ENCODE results near the gene MGAT5B.
A peak's percentile ranks its signal among the peaks of the same experiment; 100 is the strongest.
"Not testable (repeated sequence)": the region's sequence is repeated elsewhere in the genome, so short reads cannot be mapped to it uniquely, and the experiment has no call there.

Gene MGAT5B, protein sequence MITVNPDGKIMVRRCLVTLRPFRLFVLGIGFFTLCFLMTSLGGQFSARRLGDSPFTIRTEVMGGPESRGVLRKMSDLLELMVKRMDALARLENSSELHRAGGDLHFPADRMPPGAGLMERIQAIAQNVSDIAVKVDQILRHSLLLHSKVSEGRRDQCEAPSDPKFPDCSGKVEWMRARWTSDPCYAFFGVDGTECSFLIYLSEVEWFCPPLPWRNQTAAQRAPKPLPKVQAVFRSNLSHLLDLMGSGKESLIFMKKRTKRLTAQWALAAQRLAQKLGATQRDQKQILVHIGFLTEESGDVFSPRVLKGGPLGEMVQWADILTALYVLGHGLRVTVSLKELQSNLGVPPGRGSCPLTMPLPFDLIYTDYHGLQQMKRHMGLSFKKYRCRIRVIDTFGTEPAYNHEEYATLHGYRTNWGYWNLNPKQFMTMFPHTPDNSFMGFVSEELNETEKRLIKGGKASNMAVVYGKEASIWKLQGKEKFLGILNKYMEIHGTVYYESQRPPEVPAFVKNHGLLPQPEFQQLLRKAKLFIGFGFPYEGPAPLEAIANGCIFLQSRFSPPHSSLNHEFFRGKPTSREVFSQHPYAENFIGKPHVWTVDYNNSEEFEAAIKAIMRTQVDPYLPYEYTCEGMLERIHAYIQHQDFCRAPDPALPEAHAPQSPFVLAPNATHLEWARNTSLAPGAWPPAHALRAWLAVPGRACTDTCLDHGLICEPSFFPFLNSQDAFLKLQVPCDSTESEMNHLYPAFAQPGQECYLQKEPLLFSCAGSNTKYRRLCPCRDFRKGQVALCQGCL

DNA sequence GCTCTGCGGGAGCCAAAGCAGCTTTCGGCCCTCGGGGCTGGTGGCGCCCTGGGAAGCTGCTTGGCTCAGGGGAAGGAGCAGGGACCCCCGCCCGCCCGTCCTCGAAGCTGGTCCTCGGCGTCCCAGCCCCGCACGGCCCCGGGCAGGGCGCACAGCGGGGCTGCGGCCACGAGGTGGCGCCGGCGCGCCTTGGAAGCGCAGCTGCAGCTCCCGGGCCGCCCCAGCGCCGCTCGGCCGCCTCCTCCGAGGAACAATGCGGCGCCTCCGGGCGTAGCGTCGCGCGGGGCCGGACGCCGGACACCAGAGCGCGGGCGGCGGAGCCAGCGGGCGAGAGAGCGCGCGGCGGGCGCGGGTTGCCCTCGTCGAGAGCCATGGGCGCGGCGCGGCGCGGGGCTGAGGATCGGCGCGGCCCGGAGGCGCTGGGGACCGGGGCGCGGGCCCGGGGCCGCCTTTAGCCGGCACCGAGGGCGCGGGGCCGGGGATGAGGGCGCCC lies at the start of gene MGAT5B:
Gene MGAT5B, plus strand, starts transcription at position 229 of the 493 bp plus-strand sequence. CDS start 626 bp downstream, outside the sequence.
- DNase-seq (ENCODE audit: low spot score), result peak; percentile 93

DNA sequence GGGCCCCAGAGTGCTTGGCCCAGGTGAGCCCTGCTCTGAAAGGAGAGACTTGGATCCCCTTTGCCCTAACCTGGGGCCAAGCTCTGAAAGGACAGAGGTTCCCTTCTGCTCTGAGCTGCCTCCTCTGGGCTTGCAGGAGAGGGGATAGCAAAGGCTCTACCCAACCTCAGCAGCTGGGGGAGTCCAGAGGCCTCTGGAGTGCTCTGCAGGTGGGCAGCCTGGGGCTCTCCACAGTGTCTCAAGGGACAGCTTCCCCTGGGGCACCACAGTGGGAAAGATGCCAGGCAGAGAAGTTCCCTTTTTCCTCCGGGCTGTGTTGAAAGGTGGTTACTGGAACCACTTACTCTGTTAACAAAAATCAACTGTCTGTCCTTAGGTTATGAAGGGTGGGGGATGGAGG lies 48.2 kb upstream of the MGAT5B start:
- no peak for DNase-seq (ENCODE audit: low spot score)

DNA sequence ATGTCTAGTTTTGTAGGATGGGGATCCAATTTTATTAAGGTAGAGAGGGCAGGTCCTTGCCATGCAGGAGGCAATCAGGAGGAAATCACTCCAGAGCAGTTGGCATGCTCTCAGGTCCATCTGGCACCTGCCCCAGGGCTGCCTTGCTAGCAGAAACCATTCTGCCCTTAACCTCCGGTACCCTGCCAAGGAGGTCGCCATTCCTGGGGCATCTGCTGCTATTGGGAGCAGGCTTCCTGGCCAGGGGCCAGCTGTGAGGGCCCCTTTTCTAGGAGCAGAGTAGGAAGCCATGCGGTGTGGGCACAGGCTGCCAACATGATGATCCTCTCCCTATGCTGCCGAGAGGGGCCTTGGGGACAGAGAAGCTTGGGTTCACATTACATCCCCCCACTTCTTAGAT lies 47.6 kb upstream of the MGAT5B start:
- DNase-seq (ENCODE audit: low spot score), result no peak

DNA sequence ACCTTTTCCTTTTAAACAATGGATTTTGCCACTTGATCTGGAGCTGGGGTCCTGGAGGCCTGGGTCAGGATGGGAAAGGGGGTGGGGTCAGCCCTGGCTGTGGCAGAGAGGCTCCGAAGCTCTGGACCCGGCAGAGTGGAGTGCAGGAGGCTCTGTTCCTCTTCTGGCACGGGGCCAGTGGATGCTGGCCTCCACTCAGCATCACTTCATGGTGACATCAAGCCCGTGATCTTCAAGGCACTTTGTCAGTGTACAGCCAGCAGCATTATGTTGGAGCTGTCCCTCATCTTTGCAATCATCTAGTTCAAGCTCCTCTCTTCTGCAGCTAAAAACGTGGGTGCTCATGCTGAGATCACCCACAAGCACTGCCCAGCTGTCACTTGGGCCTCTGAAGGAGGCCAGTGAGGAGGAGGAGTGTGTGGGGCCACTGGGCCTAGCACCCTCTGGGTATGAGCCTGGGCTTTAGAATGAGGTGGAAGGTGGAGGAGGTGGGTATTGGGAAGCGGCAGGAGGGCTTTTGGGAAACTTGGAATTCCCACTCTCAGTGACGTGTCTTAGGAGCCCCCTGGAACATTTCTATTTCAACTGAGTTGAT lies 45.9 kb upstream of the MGAT5B start:
- DNase-seq (ENCODE audit: low spot score), result no peak

DNA sequence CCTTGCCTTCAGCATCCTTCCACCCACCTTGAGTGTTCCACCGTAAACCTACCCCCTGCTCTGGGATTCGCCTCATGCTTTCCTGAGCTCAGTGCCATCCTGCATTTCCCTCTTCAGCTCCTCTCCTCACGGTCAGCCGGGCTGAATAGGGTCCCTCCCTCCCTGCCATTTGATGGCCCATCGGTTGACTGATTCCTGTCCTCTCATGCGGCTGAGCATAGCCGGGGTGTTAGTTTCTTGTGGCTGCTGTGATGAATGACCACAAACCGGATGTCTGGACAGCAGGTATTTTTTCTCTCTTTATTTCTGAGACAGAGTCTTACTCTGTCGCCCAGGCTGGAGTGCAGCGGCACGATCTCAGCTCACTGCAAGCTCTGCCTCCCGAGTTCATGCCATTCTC lies 44.1 kb upstream of the MGAT5B start:
- DNase-seq (ENCODE audit: low spot score), result no peak

DNA sequence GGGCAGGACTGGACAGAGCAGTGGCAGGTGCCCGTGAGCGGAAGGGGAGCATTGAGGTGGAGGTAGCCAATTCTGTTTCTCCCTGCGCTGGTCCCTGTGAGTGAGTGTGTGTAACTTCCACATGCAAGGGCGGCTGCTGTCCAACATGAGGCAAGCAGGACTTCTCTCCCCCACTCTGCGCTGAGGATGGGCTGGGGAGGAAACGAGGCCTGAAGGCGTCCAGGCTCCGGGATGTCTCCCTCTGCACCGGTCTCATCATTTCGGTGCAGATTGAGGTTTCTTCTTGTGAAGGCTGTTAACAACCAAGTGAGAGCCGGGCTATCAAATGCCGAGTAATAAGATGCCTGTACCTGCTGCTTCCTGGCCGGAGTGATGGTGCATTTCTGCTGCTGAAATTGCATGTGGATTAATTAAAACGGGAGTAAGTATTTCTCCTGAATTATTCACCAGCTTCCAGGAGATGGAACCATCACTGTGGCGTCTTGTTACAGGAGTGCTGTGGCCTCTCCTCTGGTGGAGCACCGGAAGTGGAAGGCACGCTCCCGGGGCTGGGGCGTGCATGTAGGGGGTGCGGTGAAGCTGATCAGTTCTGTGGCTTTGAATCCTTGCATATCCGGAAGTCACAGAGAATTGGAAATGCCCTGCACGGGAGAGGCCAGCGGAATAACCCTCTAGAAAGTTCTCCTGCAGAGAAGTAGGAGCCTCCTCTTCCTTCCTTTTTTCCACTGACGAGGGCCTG lies 41.7 kb upstream of the MGAT5B start:
- no peak for DNase-seq (ENCODE audit: low spot score)

DNA sequence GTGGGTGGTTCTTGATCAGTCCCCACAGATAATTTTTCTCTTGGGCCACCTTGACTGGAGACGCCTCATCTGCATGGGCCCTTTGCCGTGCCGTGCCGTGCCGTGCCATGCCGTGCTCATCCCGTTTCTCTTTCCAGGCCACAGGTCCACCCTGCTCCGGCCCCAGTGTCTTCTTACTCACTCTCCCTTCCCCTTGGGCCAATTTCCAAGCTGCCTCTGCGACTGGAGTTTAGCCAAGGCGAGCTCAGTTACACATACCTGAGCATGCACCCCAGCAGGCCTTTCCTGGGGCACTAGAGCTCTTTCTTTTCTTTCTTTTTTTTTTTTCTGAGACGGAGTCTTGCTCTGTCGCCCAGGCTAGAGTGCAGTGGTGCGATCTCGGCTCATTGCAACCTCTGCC lies 40.5 kb upstream of the MGAT5B start:
- no peak for DNase-seq (ENCODE audit: low spot score)

DNA sequence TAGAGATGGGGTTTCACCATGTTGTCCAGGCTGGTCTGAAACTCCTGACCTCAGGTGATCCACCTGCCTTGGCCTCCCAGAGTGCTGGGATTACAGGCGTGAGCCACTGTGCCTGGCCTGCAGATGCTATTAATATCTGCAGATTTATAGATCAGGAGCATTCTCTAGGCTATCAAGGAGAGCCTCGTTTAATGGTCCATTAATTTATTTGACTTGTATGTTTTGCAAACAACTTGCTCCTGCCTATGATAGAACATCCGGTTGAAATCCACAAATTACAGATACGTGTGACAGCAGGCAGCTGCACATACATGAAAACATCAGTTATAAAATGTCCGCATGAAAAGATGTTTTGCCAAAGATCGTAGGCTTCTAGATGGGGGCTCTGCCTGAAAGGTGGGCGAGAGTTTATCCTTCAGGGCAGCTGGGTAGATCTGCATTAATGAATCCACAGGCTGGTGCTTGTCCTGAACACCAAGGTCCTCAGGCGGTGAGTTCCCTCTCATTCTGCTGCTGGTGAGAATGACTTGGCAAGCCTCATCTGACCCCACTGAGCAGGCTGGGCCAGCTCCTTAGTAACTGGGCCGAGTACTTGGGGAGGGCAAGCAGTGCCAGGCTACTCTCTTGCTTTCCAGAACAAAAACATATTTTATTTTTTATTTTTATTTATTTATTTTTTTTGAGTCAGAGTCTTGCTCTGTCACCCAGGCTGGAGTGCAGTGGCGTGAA lies 37.1 kb upstream of the MGAT5B start:
- no peak for DNase-seq (ENCODE audit: low spot score)

DNA sequence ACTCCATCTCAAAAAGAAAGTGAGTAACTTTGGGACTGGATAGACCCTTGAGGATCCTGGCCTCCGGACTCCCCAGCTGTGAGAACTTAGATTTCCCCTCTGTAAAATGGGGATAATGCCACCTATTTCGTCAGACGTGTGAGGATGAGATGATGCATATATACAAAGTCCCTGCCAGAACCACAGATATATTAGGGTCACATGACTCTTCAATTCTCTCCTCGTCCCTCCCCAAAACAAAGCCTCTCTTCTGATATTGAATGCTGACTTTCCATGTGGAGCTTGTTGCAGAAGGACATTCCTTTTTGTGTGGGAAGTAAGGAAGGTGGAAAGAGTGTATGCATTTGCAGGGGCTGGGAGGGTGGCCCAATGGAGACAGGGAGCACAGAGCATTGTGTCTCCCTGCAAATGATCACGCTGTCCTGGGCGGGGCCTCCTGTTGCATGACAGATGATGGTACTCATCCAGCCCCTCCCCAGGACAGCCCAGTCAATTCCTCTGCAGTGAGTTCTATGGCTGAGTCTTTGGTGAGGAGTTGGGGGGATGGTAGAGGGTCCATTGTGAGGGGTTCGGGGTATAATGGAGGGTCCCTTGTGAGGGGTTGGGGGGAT lies 35.1 kb upstream of the MGAT5B start:
- DNase-seq (ENCODE audit: low spot score), result no peak

DNA sequence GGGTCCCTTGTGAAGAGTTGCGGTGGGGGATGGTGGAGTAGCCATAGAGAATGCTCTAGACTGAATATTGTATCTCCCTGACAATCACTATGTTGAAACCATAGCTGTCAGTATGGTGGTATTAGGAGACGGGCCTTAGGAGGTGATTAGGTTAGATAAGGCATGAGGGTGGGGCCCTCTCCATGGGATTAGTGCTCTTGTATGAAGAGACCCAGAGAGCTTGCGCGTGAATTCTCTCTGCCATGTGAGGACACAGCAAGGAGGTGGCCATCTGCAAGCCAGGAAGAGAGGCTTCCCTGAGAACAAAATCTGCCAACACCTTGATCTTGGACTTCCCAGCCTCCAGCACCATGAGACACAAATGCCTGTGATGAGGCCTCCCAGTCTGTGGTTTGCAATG lies 34.5 kb upstream of the MGAT5B start:
- no peak for DNase-seq (ENCODE audit: low spot score)

DNA sequence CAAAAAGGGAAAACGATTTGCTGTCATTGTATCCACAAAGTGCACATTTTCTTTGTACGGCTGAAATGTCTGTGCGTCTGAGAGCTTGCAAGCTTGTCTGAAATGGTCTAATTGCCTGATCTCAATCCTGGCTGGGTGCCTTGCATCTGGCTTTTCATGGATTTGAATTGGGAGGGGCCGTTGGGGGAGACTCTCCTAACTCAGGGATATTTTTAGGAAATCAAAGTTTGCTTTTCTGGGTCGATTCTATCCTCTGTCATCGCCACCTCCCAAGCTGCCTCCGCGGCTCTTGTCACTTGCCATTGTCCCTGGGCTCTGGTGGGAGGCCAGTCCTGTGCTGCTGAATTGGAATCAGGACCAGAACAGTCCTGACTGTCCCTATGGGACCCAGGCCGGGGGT lies 33.3 kb upstream of the MGAT5B start:
- no peak for DNase-seq (ENCODE audit: low spot score)

DNA sequence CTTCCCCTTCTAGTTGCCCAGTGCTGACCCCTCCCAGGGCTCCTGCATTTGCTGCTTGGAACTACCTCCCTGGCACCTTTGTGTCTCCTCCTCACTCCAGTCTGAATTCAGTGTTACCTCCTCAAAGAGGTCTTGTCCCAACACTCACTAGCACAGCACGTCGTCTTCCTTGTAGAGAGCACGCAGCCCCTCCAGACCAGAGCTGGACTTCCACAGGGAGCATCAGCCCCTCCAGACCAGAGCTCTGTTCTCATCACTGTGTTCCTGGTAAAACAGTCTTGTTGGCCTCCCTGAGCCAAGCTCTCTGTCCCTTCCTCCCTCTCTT lies 27.8 kb upstream of the MGAT5B start:
- DNase-seq (ENCODE audit: low spot score), result no peak

DNA sequence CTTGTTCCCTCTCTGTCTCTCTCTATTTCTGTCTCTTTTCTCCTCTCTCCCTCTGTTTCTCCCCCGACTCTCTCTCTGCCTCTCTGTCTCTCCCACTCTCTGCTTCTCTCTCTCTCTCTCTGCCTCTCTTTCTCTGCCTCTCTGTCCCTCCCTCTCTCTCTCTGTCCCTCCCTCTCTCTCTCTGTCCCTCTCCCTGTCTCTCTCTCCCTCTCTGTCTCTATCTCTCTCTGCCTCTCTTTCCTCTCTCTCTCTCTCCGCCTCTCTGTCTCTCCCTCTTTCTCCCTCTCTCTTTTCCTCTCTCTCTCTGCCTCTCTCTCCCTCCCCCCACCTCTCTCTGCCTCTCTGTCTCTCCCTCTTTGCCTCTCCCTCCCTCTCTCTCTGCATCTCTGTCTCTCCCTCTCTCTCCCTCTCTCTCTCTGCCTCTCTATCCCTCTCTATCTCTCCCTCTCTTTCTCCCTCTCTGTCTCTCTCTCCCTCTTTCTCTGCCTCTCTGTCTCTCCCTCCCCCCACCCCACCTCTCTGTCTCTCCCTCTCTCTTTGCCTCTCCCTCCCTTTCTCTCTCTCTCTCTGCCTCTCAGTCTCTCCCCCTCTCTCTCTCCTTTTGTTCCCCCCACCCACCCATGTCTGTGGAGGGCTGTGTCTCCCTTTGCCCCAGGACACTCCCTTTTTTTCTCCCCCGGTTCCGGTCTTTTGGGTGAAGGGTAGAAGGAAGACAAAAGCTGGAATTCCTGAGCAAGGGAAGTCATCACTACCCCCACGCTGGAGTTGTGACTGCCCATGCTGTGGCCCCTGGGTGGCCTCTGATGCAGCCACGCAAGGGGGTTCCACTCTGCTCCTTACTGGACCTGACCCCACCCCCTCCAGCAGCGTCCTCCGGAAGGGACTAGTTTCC lies 27.1 kb upstream of the MGAT5B start:
- DNase-seq (ENCODE audit: low spot score), result no peak

DNA sequence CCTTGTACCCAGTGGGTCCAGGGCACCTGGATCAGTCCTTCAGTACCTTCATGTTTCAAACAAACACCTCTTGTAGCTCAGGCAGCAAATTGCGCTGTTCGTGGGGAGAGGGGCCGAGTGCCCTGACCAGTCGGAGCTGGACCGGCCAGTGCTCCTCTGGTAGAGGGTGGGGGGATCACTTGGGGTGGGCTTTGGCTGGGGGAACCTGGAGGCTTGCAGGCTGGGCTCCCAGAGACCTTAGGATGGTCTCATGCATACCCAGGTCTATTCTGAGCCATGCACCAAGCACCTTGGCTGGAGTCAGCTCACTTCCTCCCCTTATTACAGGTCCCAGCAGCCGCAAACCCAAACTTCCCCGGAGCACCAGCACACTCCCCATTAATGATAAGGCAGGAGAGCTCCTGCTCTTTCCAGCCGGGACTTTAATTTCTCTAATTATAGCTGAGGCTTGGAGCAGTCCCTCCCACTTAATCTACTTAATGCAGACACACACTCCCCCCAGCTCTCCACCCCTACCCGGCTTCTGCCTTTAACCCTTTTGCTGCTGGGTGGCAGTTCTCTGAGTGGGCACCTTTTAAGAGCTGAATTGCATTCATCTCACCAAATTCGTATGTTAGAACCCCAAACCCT lies 26.3 kb upstream of the MGAT5B start:
- no peak for DNase-seq (ENCODE audit: low spot score)

DNA sequence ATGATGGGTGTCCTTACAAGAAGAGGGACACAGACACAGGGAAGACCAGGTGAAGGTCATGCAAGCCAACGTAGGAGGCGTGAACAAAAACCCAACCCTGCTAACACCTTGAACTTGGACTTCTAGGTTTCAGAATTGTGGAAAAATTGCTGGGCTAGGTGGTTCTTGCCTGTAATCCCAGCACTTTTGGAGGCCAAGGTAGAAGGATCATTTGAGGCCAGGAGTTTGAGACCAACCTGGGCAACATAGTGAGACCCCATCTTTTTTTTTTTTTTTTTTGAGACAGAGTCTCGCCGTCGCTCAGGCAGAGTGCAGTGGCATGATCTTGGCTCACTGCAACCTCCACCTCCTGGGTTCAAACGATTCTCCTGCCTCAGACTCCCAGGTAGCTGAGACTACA lies 25.1 kb upstream of the MGAT5B start:
- not testable (repeated sequence) for DNase-seq (ENCODE audit: low spot score)

DNA sequence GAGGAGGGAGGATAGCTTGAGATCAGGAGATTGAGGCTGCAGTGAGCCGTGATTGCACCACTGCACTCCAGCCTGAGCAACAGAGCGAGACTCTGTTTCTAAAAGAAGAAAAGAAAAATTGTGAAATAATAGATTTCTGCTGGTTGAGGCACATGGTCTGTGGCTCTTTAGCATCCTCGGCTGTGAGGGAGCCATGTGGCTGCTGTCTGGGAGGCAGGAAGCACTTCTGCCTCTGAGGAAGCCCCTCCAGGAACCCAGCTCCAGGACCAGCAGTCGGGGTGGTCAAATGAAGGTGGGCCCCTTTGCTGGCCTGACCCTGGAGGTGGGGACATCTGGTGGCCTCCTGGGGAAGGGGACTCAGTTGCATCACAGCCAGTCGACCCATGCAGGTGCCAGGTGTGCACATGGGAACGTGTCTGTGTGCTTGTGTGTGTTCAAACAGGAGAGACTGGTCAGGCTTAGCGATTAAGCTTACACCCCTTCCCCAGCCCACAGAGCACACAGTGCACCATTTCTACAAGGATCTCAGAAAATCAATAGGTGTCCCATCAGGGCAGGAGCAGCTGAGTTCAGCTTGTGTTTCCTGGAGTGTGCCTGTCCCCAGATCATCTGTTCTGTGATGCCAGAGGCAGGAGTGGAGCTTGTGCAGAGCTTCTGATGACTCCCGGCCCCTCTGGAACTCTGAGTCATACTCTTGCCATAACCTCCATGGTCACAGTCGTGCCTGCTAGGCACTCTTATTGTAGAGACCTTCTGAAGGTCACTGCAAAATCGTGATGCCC lies 24.3 kb upstream of the MGAT5B start:
- peak; percentile 36 for DNase-seq (ENCODE audit: low spot score)

DNA sequence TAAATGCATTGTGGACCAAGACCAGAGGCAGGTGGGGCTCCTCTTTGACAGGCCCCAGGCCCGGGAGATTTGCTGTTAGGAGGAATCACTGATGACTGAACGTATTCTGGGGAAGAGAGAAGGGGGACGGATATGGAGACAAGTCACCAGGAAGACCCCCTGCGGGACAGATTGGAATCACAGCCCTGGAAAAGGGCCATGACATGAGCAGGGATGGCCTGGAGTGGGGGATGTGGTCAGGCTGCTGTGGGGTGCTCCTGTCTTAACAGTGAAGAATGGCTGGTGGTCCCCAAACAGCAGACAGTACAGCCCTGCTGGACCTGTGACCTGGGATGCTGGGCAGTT lies 23.7 kb upstream of the MGAT5B start:
- DNase-seq (ENCODE audit: low spot score), result no peak

DNA sequence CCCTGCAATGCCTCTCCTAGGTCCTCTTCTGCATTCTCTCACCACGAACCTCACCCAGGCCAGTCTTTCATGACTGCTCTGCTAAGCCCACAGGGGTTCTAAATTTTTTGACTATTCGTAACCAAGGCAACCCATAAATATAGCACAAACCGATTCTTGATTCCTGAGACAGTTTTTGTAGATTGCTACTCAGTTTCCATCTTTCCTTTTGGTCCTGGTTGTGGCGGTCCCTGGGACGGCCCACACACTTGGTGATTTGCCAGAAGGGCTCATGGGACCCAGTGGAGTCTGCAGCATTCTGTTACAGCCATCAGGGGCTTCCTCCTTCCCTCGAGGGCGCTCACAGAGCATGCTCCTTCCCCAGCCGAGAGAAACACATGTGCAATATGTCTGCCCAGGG lies 23.4 kb upstream of the MGAT5B start:
- no peak for DNase-seq (ENCODE audit: low spot score)

DNA sequence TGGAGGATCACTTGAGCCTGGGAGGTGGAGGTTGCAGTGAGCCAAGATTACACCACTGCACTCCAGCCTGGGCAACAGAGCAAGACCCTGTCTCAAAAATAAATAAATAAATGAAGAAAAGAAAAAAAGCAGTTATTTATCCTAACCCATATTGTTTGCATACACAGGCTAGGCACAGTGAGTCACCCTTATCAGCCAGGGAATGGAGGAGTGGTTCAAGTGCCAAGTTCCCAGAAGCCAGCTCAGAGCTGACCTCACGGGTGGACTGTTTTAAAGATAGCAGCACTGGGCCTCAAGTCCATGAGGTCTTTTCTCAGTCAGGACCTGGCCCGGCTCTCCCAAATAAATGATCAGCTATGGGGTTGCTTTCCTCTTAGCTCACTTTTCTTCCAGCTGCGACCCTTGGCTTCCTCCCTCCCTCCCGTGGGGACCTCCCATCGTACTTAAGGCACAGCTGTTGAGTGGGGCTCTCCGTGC lies 22.6 kb upstream of the MGAT5B start:
- DNase-seq (ENCODE audit: low spot score), result no peak
